ENCODE measurements around the gene ATP6AP1. TPM values are rescaled to one million over a fixed set of nuclear protein-coding genes. Genes with fewer than 3 reads are reported as not detected.
A peak's percentile ranks its signal among the peaks of the same experiment; 100 is the strongest.

ATP6AP1 gene
- total and polyA plus RNA-seq, 9 of the 15 experiments (the other 6 are each of a cell fraction or from before 2014, with no cell fraction given) = 8.3 to 90.5 (median 52.9) TPM

GRCh38 chrX:154428176-154429171 lies at the start of gene ATP6AP1 (continued):
- no peak for TF ChIP-seq TSHZ1 (CRISPR knock-in tag; IDR thresholded peaks at IDR 0.05)
- TF ChIP-seq RBBP5 (IDR thresholded peaks at IDR 0.05; ENCODE audit: borderline replicate concordance, insufficient read depth, low read length, poor library complexity, severe bottlenecking) = peak; percentile 71
- TF ChIP-seq ZNF316 (IDR thresholded peaks at IDR 0.05) = no peak
- TF ChIP-seq CCAR2 (IDR thresholded peaks at IDR 0.05; ENCODE audit: low read depth, low read length) = no peak
- TF ChIP-seq NCOA4 (IDR thresholded peaks at IDR 0.05; ENCODE audit: partially characterized antibody) = no peak
- TF ChIP-seq ZBTB26 (CRISPR knock-in tag; IDR thresholded peaks at IDR 0.05) = no peak
- no peak for TF ChIP-seq HNRNPUL1 (IDR thresholded peaks at IDR 0.05; ENCODE audit: low read length)
- no peak for TF ChIP-seq ZNF79 (CRISPR knock-in tag; IDR thresholded peaks at IDR 0.05; ENCODE audit: low read depth)
- no peak for TF ChIP-seq GATAD2A (IDR thresholded peaks at IDR 0.05)
- no peak for TF ChIP-seq MECOM (CRISPR knock-in tag; IDR thresholded peaks at IDR 0.05)
- TF ChIP-seq TCF15 (CRISPR knock-in tag; IDR thresholded peaks at IDR 0.05) = no peak
- TF ChIP-seq MTA2 (IDR thresholded peaks at IDR 0.05; ENCODE audit: low read depth) = no peak
- no peak for TF ChIP-seq ILK (tag; IDR thresholded peaks at IDR 0.05; ENCODE audit: borderline replicate concordance, low read depth)
- TF ChIP-seq ZNF224 (CRISPR knock-in tag; IDR thresholded peaks at IDR 0.05) = no peak
- no peak for TF ChIP-seq ZBTB2 (IDR thresholded peaks at IDR 0.05)
- no peak for TF ChIP-seq COPS2 (conservative IDR thresholded peaks at IDR 0.05)
- TF ChIP-seq CHAMP1 (IDR thresholded peaks at IDR 0.05) = no peak

Measured in K562 (cell line).